IPS-18c (cell line): ENCODE results near the gene TBC1D22A.
"Not testable (repeated sequence)": the region's sequence is repeated elsewhere in the genome, so short reads cannot be mapped to it uniquely, and the experiment has no call there.

ENCODE experiments used
- H3K4me3 ChIP-seq: 2 replicates; pipeline ENCODE4 v1.7.0; 2013; ENCODE audit warnings: low read depth, mild to moderate bottlenecking, low read length, moderate library complexity; ENCODE audit not compliant: insufficient read depth
- H3K9me3 ChIP-seq: one replicate; pipeline ENCODE4 v1.6.1; 2013; ENCODE audit warnings: mild to moderate bottlenecking, low read length, moderate library complexity; ENCODE audit not compliant: control insufficient read depth, insufficient read depth

The TBC1D22A gene

GRCh38 chr22:46779023-46779422 lies 16.6 kb downstream of the TBC1D22A start:
- no peak overlapping the region for H3K4me3 ChIP-seq
- no peaks in the 10 kb centered on the region for H3K9me3 ChIP-seq

DNA sequence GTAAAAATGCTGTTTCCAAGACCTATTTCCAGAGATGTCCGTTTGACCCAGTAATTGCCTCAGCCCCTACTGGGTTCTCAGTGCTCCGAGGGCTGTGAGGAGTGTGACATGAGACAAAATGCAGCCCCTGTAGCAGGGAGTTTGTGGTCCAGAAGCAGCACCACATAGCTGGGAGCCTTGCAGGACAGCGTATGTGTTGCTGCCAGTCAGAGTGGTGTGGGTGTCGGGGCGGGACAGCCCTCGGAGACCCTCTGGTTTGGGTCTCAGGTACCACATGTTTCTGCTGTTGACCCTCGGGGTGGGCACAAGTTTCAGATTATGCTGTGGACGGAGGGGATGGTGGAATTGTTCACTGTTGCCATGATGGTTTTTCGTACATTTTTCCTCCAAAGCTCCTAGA lies 17.2 kb downstream of the TBC1D22A start:
- no peaks in the 10 kb centered on the region for H3K9me3 ChIP-seq
- no peak overlapping the region for H3K4me3 ChIP-seq

DNA sequence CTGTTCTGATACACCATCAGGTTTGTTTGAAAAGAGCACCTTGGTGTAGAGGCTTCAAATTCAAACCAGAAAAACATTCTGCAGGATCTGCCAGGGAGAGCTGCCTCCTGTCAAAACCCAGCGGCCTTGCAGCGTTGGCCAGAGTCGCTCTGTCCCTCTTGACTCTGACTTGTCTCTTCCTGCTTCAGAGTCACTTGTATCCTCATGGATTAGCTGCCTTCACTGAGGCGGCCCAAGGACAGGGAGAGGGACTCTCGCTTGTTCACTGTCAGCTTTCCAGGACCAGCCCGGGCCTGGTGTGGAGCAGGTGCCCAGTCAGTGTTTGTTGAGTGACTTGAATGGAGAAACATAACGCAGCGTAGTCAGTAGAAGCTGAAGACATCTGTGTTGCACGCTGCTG lies 18.0 kb downstream of the TBC1D22A start:
- no peaks in the 10 kb centered on the region for H3K9me3 ChIP-seq
- H3K4me3 ChIP-seq = no peak overlapping the region

DNA sequence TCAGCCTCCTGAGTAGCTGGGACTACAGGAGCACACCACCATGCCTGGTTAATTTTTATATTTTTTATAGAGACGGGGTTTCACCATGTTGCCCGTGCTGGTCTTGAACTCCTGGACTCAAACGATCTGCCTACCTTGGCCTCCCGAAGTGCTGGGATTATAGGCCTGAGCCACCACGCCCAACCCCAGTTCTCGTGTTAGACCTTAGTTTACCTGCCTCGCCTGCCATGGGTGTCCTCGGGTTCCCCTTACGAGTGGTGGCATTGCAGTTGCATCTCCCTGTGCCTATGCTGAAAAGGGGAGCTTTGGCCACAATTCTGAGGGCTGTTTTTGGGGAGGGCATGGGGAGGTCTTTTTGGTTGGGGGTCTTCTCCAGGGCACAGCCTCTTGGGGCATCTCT lies 18.8 kb downstream of the TBC1D22A start:
- H3K4me3 ChIP-seq = no peak overlapping the region
- H3K9me3 ChIP-seq = no peaks in the 10 kb centered on the region

DNA sequence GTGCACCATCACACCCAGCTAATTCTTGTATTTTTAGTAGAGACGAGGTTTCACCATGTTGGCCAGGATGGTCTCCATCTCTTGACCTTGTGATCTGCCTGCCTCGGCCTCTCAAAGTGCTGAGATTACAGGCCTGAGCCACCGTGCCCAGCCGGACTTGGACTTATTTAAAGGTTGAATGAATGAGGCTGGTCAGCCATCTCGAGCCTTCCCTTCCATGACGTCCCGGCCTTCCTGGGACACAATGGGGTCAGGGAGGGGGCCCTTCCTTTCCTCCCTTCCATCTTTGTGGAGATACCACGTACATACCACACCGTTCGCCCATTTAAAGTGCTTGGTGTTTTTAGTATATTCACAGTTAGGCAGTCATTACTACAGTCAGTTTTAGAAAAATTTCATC lies 19.8 kb downstream of the TBC1D22A start:
- H3K4me3 ChIP-seq = not testable (repeated sequence)

GRCh38 chr22:46783721-46784120 lies 21.3 kb downstream of the TBC1D22A start:
- H3K9me3 ChIP-seq = no peaks in the 10 kb centered on the region
- no peak overlapping the region for H3K4me3 ChIP-seq

More for the DNA sequence above, 19.8 kb downstream of the TBC1D22A start:
- not testable (repeated sequence) for H3K9me3 ChIP-seq

GRCh38 chr22:46788441-46789172 lies 26.2 kb downstream of the TBC1D22A start:
- Histone ChIP-seq H3K4me3 (no peak overlapping the region), H3K9me3 (no peaks in the 10 kb centered on the region)

- H3K4me3 ChIP-seq = no peak overlapping the region
- no peaks in the 10 kb centered on the region for H3K9me3 ChIP-seq
Observed at GRCh38 chr22:46789992-46790391, 27.5 kb downstream of the TBC1D22A start.

DNA sequence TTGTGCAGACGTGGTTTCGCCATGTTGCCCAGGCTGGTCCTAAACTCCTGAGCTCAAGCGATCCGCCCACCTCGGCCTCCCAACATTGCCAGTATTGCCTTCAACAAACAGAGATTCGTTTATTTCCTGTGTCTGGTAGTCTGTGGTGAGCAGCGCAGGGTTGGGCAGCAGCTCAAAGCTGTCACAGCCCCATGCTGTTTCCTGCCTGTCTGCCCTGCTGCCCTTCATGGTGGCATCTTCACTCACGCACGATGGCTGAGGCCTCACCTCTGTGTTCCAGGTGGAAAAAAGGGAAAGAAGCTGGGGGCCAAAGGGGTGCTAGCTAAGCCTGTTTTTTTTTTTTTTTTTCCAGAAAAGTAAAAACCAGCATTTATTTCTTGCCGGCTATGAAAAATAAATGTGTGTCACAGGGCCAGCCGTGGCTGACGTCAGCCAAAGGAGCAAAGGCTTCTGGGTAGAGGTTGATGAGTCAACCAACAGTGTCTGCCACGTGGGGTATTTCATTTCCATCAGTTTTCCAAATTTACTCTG lies 28.8 kb downstream of the TBC1D22A start:
- Histone ChIP-seq H3K4me3 (no peak overlapping the region), H3K9me3 (no peaks in the 10 kb centered on the region)

- no peak overlapping the region for H3K4me3 ChIP-seq
Observed at GRCh38 chr22:46792061-46792796, 29.8 kb downstream of the TBC1D22A start.

GRCh38 chr22:46792841-46793261 lies 30.4 kb downstream of the TBC1D22A start:
- H3K9me3 ChIP-seq = no peaks in the 10 kb centered on the region
- H3K4me3 ChIP-seq = no peak overlapping the region

More at GRCh38 chr22:46792061-46792796, 29.8 kb downstream of the TBC1D22A start:
- no peaks in the 10 kb centered on the region for H3K9me3 ChIP-seq

- Histone ChIP-seq H3K9me3 (no peaks in the 10 kb centered on the region), H3K4me3 (no peak overlapping the region)
Observed at GRCh38 chr22:46793497-46793896, 31.0 kb downstream of the TBC1D22A start.

GRCh38 chr22:46794067-46794466 lies 31.6 kb downstream of the TBC1D22A start:
- no peaks in the 10 kb centered on the region for H3K9me3 ChIP-seq
- no peak overlapping the region for H3K4me3 ChIP-seq

DNA sequence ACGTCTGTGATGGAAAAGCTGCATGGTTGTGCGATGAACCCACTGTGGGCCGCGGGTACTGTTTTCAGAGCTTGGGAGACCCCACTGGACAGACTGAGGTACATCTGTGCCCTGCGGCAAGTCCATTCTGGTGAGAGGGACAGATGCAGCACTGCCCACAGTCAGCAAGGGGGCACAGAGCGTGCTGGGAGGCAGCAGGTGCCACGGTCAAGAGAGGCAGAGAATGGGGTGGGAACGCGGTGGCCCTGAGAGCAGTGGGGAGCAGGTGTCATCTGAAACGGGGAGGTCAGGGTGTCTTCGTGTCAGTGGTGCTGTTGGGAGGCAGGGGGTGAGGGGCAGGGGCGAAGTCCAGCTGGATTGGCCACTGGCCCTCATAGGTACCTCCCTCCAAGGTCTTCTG lies 32.0 kb downstream of the TBC1D22A start:
- Histone ChIP-seq H3K4me3 (no peak overlapping the region), H3K9me3 (no peaks in the 10 kb centered on the region)

DNA sequence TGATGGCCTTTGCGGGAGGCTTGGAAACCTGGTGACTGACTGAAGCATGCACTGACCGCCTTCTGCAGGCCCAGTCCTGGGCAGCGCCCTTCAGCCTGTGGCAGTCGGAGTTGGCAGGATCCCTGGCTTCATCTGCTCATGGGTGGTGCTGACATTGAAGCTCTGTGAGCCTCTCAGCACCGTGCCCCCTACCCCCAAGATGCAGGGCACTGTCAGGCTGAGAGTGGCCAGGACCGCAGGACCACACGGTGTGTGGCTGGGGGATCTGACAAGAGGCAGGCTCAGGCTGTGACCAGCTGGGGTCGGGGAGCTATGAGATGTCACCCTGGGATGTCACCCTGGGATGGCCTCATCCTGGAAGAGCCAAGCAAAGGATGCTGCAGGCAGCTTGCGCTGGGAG lies 32.7 kb downstream of the TBC1D22A start:
- Histone ChIP-seq H3K4me3 (no peak overlapping the region), H3K9me3 (no peaks in the 10 kb centered on the region)

DNA sequence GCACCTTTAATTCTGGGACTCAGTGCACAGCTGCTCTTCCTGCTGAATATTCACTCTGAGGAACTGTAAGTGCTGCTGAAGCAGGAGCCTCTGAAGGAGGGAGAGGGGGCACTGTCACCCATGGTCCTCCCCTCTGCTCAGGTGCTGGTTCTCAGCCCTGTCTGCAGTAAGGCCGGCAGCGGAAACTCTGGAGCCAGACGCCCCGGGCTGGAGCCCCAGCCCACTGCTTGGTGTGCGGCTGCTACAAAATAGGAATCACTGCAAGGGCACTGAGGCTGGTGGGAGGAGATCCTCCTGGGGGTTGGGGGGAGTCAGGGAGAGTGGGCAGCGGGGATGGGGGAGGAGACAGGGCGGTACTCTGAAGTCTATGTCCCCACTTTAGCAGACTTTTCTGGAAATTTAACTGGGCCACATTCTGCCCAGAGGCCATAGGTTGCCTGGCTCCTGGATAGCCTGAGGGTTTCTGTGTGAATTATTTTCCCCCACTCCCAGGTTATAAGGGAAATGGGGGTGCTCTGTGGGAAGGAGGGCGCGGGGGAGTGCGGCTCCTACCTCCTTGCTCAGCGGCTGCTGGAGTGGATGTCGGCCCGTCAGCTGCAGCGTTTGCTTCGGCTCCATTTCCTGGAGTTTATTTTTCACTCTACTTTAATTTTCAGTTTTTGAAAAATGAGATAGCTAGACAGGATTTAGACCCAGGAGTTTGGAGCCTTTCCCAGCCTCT lies 33.6 kb downstream of the TBC1D22A start:
- no peak overlapping the region for H3K4me3 ChIP-seq
- no peaks in the 10 kb centered on the region for H3K9me3 ChIP-seq

DNA sequence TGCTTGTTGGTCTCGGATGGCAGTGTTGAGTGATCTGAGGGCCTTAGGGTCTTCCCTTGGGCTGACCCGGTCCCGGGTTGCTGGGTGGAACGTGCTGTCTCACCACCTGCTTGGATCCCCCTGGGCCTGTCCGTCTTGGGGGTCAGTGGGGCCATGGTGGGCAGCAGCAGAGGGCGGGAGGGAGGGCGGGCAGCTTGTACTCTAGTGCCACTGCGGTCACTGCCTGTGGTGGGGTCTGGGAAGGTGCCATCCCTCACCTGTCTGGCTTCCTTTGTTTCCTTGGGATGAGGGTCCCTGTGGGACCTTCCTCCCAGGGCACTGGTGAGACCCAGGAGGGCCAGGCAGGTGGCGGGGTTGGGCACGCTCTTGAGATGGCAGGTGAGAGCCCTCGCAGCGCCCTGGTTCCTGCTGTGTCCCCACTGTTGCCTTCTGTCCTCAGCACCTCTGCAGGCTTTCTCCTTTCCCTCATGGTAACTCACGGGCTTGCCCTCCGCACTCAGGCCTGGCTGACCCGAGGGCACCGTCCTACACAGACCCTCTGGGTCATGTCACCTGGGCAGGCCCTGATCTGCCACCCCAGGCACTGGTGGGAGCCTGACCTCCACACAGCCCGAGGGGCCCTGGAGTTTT lies 34.2 kb downstream of the TBC1D22A start:
- no peaks in the 10 kb centered on the region for H3K9me3 ChIP-seq
- H3K4me3 ChIP-seq = no peak overlapping the region
